IMR-90 (cell line): ENCODE measurements around the gene CDKN2D. TPM values are rescaled to one million over a fixed set of nuclear protein-coding genes. Genes with fewer than 3 reads are reported as not detected.

Experiments used
- ATAC-seq: fragments of 200-7000 bp; cut with Tn5 transposase; 2 replicates; pipeline ENCODE4 v1.9.1; 2020; ENCODE audit warnings: low read depth, mild to moderate bottlenecking, moderate library complexity
- BruUV-seq: library from RNA; stranded (reverse); fragments of 400-500 nt; replicated peaks from 2 replicates; lab custom pipeline; 2021; lab: Mats Ljungman, UMichigan
- CTCF ChIA-PET: fragments of 300-600 bp; formaldehyde crosslinking; extraction: SDS; loops from one replicate; lab custom pipeline; 2021; ENCODE audit warnings: antibody characterized with exemption; lab: Yijun Ruan, JAX
- POLR2A ChIA-PET: fragments of 300-600 bp; sonication (Branson Sonifier 250); formaldehyde crosslinking; loops from one replicate; lab custom pipeline; 2022; ENCODE audit warnings: antibody characterized with exemption; ENCODE audit not compliant: unreplicated experiment; lab: Charles Lee
- DNase-seq: peaks from one replicate; pipeline ENCODE4 v3.0.0; 2013
- H2AFZ ChIP-seq: replicated peaks from 2 replicates; pipeline ENCODE3; 2013; ENCODE audit warnings: low read length, mild to moderate bottlenecking; ENCODE audit not compliant: poor library complexity
- H2AK5ac ChIP-seq: 2 replicates; pipeline ENCODE4 v1.6.1; 2013; ENCODE audit warnings: low read depth, low read length, inconsistent platforms
- H2AK9ac ChIP-seq: replicated peaks from 2 replicates; pipeline ENCODE3; 2013; ENCODE audit warnings: mild to moderate bottlenecking, low read depth, low read length, moderate library complexity; ENCODE audit not compliant: poor library complexity
- H2BK120ac ChIP-seq: 2 replicates; pipeline ENCODE4 v1.6.1; 2013; ENCODE audit warnings: low read depth, low read length, inconsistent platforms
- H2BK15ac ChIP-seq: 3 replicates; pipeline ENCODE4 v1.6.1; 2013; ENCODE audit warnings: low read depth, low read length, inconsistent platforms
- H2BK20ac ChIP-seq: 2 replicates; pipeline ENCODE4 v1.6.1; 2013; ENCODE audit warnings: low read depth, mild to moderate bottlenecking, inconsistent platforms, low read length, moderate library complexity
- H2BK5ac ChIP-seq: 2 replicates; pipeline ENCODE4 v1.6.1; 2013; ENCODE audit warnings: mild to moderate bottlenecking, low read depth, low read length, inconsistent platforms; ENCODE audit not compliant: poor library complexity, severe bottlenecking
- H3K14ac ChIP-seq: replicated peaks from 2 replicates; pipeline ENCODE4 v1.6.1; 2013; ENCODE audit warnings: low read depth, low read length, inconsistent platforms
- H3K18ac ChIP-seq: 2 replicates; pipeline ENCODE4 v1.6.1; 2013; ENCODE audit warnings: low read depth, low read length, control low read depth
- H3K23ac ChIP-seq: 2 replicates; pipeline ENCODE4 v1.6.1; 2013; ENCODE audit warnings: low read depth, low read length, inconsistent platforms
- H3K27ac ChIP-seq: 2 replicates; pipeline ENCODE4 v1.5.1; 2013; ENCODE audit warnings: mild to moderate bottlenecking, control low read depth, low read length; ENCODE audit not compliant: insufficient read depth
- H3K27me3 ChIP-seq: 2 replicates; pipeline ENCODE4 v1.6.1; 2013; ENCODE audit warnings: low read length; ENCODE audit not compliant: control insufficient read depth, insufficient read depth
- H3K36me3 ChIP-seq: 2 replicates; pipeline ENCODE4 v1.6.1; 2013; ENCODE audit warnings: low read length, mixed read lengths; ENCODE audit not compliant: control insufficient read depth, insufficient read depth
- H3K4ac ChIP-seq: 2 replicates; pipeline ENCODE4 v1.6.1; 2013; ENCODE audit warnings: low read depth, low read length, inconsistent platforms
- H3K4me1 ChIP-seq: 2 replicates; pipeline ENCODE4 v1.6.1; 2013; ENCODE audit warnings: low read length, mixed read lengths; ENCODE audit not compliant: control insufficient read depth, insufficient read depth
- H3K4me2 ChIP-seq: 2 replicates; pipeline ENCODE4 v1.6.1; 2013; ENCODE audit warnings: low read depth, mild to moderate bottlenecking, control low read depth, low read length, moderate library complexity
- H3K4me3 ChIP-seq: 2 replicates; pipeline ENCODE4 v1.5.1; 2013; ENCODE audit warnings: low read depth, mild to moderate bottlenecking, control low read depth, low read length, moderate library complexity; ENCODE audit not compliant: insufficient read depth
- H3K56ac ChIP-seq: 2 replicates; pipeline ENCODE4 v1.6.1; 2013; ENCODE audit warnings: low read length, inconsistent platforms; ENCODE audit not compliant: insufficient read depth; ENCODE audit errors: extremely low read depth
- H3K79me1 ChIP-seq, 2 experiments: 2 replicates each; pipeline ENCODE4 v1.6.1; 2013; ENCODE audit warnings: low read length in 2 of 2, inconsistent platforms in 1 of 2, low read depth in 1 of 2
- H3K9ac ChIP-seq: 2 replicates; pipeline ENCODE4 v1.6.1; 2013; ENCODE audit warnings: low read depth, low read length, control low read depth
- H3K9me1 ChIP-seq: 2 replicates; pipeline ENCODE4 v1.6.1; 2013; ENCODE audit warnings: low read length, inconsistent platforms; ENCODE audit not compliant: insufficient read depth
- H3K9me3 ChIP-seq: 2 replicates; pipeline ENCODE4 v1.6.1; 2013; ENCODE audit warnings: low read length; ENCODE audit not compliant: control insufficient read depth, insufficient read depth
- H4K20me1 ChIP-seq: 2 replicates; pipeline ENCODE4 v1.6.1; 2013; ENCODE audit warnings: low read length, inconsistent platforms; ENCODE audit not compliant: insufficient read depth
- H4K5ac ChIP-seq: 2 replicates; pipeline ENCODE4 v1.6.1; 2013; ENCODE audit warnings: mild to moderate bottlenecking, low read depth, low read length, control low read depth
- H4K8ac ChIP-seq, 2 experiments: 2 replicates each; pipeline ENCODE4 v1.6.1; 2013; ENCODE audit warnings: low read depth in 2 of 2, low read length in 2 of 2, control low read depth in 1 of 2, inconsistent platforms in 1 of 2
- H4K91ac ChIP-seq: 2 replicates; pipeline ENCODE4 v1.6.1; 2013; ENCODE audit warnings: low read depth, low read length, inconsistent platforms; ENCODE audit not compliant: insufficient read depth
- BHLHE40 ChIP-seq: fragments of 150-350 bp; IDR thresholded peaks from 2 replicates; pipeline ENCODE4 v1.6.1; 2016; ENCODE audit warnings: mild to moderate bottlenecking, low read depth, low read length
- CEBPB ChIP-seq: IDR thresholded peaks from 2 replicates; pipeline ENCODE4 v1.6.1; 2012; ENCODE audit warnings: low read depth, low read length, improper control_type of control experiment
- CHD1 ChIP-seq: IDR thresholded peaks from 2 replicates; pipeline ENCODE4 v1.6.1; 2012; ENCODE audit warnings: low read depth, low read length, improper control_type of control experiment
- FOS ChIP-seq: fragments of 150-350 bp; IDR thresholded peaks from 2 replicates; pipeline ENCODE4 v1.6.1; 2016; ENCODE audit warnings: low read depth, low read length
- MAZ ChIP-seq: IDR thresholded peaks from 2 replicates; pipeline ENCODE4 v1.6.1; 2012; ENCODE audit warnings: low read depth, mild to moderate bottlenecking, low read length, improper control_type of control experiment, moderate library complexity, borderline replicate concordance
- MXI1 ChIP-seq: IDR thresholded peaks from 2 replicates; pipeline ENCODE4 v1.6.1; 2012; ENCODE audit warnings: low read depth, mild to moderate bottlenecking, low read length, moderate library complexity, borderline replicate concordance
- RAD21 ChIP-seq: IDR thresholded peaks from 2 replicates; pipeline ENCODE4 v1.6.1; 2012; ENCODE audit warnings: low read length, improper control_type of control experiment
- RCOR1 ChIP-seq: IDR thresholded peaks from 2 replicates; pipeline ENCODE4 v1.6.1; 2012; ENCODE audit warnings: mild to moderate bottlenecking, low read length, improper control_type of control experiment; ENCODE audit not compliant: insufficient replicate concordance
- RFX5 ChIP-seq: IDR thresholded peaks from 2 replicates; pipeline ENCODE4 v1.8.0; 2012; ENCODE audit warnings: low read depth, mild to moderate bottlenecking, low read length, moderate library complexity
- SMC3 ChIP-seq: fragments of 150-350 bp; IDR thresholded peaks from 2 replicates; pipeline ENCODE4 v1.6.1; 2016; ENCODE audit warnings: low read depth, mild to moderate bottlenecking, antibody characterized with exemption, low read length, moderate library complexity
- WGBS, 2 experiments: methylation state at CpG; one replicate each; pipeline versions ENCODE4 v1.1.5 to v1.1.7; 2013; ENCODE audit warnings: missing lambda C conversion rate in 2 of 2; ENCODE audit not compliant: insufficient read length in 1 of 2; ENCODE audit errors: extremely low coverage in 2 of 2; 5-methylcytosine and 5-hydroxymethylcytosine counted together
- dilution Hi-C: fragments of 300-500 bp; cut with HindIII; formaldehyde crosslinking; loops from one replicate; pipeline ENCODE4 v1.14.3; 2018; ENCODE audit warnings: low sequenced_read_pairs; ENCODE audit not compliant: unreplicated experiment
- in situ Hi-C: fragments of 300-500 bp; cut with MboI; formaldehyde crosslinking; loops from 3 replicates; pipeline ENCODE4 v1.14.3; 2019; ENCODE audit warnings: low sequenced_read_pairs, inconsistent platforms, mixed read lengths
- intact Hi-C: fragments of 100-400 bp; cut with micrococcal nuclease; formaldehyde crosslinking; loops from 2 replicates; pipeline ENCODE4 v1.10.0; 2022
- polyA plus RNA-seq, 3 experiments: library from polyadenylated mRNA; depleted of rRNA; stranded (reverse); fragments of >200 nt; gene quantifications; 2 replicates each; pipeline ENCODE4 v1.2.3, GENCODE V29; 2012; ENCODE audit warnings: low replicate concordance in 1 of 3
- total RNA-seq: library from RNA; depleted of rRNA; stranded (reverse); fragments of >200 nt; gene quantifications from 2 replicates; pipeline ENCODE4 v1.2.3, GENCODE V29; 2012
- TF ChIP-seq, protein P1 (sequence below): fragments of 150-350 bp; IDR thresholded peaks from 2 replicates; pipeline ENCODE4 v1.6.1; 2017; ENCODE audit warnings: mild to moderate bottlenecking, antibody characterized with exemption, low read length, low read depth
- TF ChIP-seq, protein P2 (sequence below): fragments of 150-350 bp; IDR thresholded peaks from 2 replicates; pipeline ENCODE4 v1.6.1; 2016; ENCODE audit warnings: low read depth, mild to moderate bottlenecking, low read length, moderate library complexity, borderline replicate concordance

The CDKN2D gene
- total and polyA plus RNA-seq, 2 of the 4 experiments (the other 2 are of a cell fraction) = 3.6 to 8.5 TPM

- TF ChIP-seq BHLHE40 = no peak
- no peak for TF ChIP-seq CEBPB
Measured at GRCh38 chr19:10555610-10555973, 13.2 kb downstream of the CDKN2D start (continued).

DNA sequence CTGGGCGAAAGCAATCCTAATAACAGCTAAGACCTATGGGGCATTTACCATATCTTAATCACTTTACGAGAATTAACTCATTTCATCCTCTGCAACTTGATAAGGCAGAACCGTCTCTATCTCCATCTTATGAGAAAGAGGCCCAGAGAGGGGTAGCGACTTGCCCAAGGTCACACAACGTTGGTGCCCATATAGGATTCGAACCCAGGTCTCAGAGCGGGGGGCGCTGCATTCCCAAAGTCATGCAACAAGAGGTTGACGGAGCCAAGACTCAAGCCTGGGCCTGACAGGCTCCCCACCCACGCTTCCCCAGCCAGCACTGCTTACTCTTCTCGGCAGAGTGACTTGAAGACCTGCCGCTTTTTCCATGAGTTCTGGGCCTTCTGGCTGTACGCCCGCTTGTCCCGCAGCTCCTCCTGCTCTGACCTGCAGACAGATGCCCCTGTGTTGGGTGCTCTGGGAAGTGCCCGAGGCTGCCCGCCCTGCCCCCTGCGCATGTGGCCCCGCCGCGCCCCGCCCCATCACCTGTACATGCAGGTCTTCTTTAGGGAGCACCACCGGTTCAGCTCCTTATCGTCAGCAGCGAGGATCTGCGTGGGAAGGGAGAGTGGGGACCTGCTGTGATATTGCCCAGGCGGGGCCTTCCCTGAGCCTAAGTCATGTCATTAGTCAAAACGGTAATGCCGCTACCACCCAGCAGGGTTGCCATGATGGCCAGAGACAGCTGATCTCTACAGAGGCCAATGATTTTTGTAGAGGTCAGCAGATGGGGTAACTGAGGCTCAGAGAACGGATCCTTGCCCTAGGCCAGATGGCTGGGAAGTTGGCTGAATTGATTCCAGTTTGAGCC is 13.8 kb downstream of the CDKN2D start:
- Histone ChIP-seq H3K9me3 (no peaks in the 10 kb centered on the region), H3K9me1 (no peaks in the 10 kb centered on the region), H2AK9ac (peak overlapping the region; percentile 16), H3K4me3 (no peak overlapping the region), H4K8ac (no peak overlapping the region), H3K56ac (no peak overlapping the region), H3K4ac (no peak overlapping the region), H3K79me1 (no peaks in the 10 kb centered on the region), H3K36me3 (peaks cover 72% of the 10 kb centered on the region), H2AK5ac (no peak overlapping the region), H3K4me1 (no peaks in the 10 kb centered on the region), H3K4me2 (no peak overlapping the region), H2BK15ac (no peak overlapping the region), H4K20me1 (peaks cover 4% of the 10 kb centered on the region; the same call in 1 of the 2 replicates), H3K9ac (no peak overlapping the region), H4K91ac (no peak overlapping the region), H3K27ac (no peak overlapping the region), H2AFZ (no peak overlapping the region), H2BK5ac (no peak overlapping the region), H4K5ac (no peak overlapping the region), H3K14ac (no peak overlapping the region), H3K18ac (no peak overlapping the region), H3K23ac (no peak overlapping the region), H3K27me3 (no peaks in the 10 kb centered on the region), H2BK20ac (no peak overlapping the region), H2BK120ac (no peak overlapping the region)
- POLR2A ChIA-PET = no interaction called here
- DNase-seq (no peak), ATAC-seq (no peak)
- CTCF ChIA-PET = interaction anchor here (1.1 kb wide), 1 partner anchor 21 kb away, joined by 3 read pairs; no protein-coding TSS in a partner anchor
- TF ChIP-seq MXI1 (no peak), RFX5 (no peak), RAD21 (no peak), CEBPB (no peak), RCOR1 (no peak), BHLHE40 (no peak), FOS (no peak), MAZ (no peak), CHD1 (no peak), SMC3 (no peak)
- TF ChIP-seq, protein P1, sequence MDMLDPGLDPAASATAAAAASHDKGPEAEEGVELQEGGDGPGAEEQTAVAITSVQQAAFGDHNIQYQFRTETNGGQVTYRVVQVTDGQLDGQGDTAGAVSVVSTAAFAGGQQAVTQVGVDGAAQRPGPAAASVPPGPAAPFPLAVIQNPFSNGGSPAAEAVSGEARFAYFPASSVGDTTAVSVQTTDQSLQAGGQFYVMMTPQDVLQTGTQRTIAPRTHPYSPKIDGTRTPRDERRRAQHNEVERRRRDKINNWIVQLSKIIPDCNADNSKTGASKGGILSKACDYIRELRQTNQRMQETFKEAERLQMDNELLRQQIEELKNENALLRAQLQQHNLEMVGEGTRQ = no peak
- TF ChIP-seq, protein P2, sequence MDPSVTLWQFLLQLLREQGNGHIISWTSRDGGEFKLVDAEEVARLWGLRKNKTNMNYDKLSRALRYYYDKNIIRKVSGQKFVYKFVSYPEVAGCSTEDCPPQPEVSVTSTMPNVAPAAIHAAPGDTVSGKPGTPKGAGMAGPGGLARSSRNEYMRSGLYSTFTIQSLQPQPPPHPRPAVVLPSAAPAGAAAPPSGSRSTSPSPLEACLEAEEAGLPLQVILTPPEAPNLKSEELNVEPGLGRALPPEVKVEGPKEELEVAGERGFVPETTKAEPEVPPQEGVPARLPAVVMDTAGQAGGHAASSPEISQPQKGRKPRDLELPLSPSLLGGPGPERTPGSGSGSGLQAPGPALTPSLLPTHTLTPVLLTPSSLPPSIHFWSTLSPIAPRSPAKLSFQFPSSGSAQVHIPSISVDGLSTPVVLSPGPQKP = no peak
- intact Hi-C loops = no loop called here
- dilution Hi-C loops = no loop called here
- 91% methylated on average over 12 of the region's 30 CpGs; no CpG with 5 or more reads in 1 of the 2 experiments for WGBS, 2 experiments
- no TSS peak for BruUV-seq
- in situ Hi-C loops = no loop called here
